ENCODE results near the gene MYO5A. TPM values are rescaled to one million over a fixed set of nuclear protein-coding genes. Genes with fewer than 3 reads are reported as not detected.

MYO5A gene
- total and polyA plus RNA-seq, 2 donors (not counting 3 experiments of a cell fraction or from before 2014, with no cell fraction given) = 31.9 to 91.9 TPM

- Histone ChIP-seq H3K36me3 (ENCODE audit: control insufficient read depth in 2 of 2, extremely low read depth in 1 of 2, insufficient read depth in 2 of 2, low read length in 2 of 2) (peaks cover 16 to 17% of the 10 kb centered on the region in 2 experiments), H3K4me2 (ENCODE audit: insufficient read depth, low read length) (no peak overlapping the region), H3K27ac (ENCODE audit: insufficient read depth, low read depth, low read length) (peak overlapping the region; percentile 56), H3K27me3 (ENCODE audit: control insufficient read depth in 2 of 2, insufficient read depth in 2 of 2, low read length in 2 of 2) (no peaks in the 10 kb centered on the region), H3K4me1 (ENCODE audit: control insufficient read depth, extremely low read depth, insufficient read depth, low read length) (peaks cover 17% of the 10 kb centered on the region), H3K9me3 (replicated peaks; ENCODE audit: control insufficient read depth, insufficient read depth, low read length) (no peaks in the 10 kb centered on the region), H4K20me1 (replicated peaks; ENCODE audit: control insufficient read depth, extremely low read depth, insufficient read depth, low read length) (no peaks in the 10 kb centered on the region), H3K4me3 (replicated peaks in 1 of 3; ENCODE audit: insufficient read depth in 1 of 3, low read depth in 1 of 3, low read length in 3 of 3) (no peak overlapping the region), H2AFZ (ENCODE audit: low read depth, low read length) (no peak overlapping the region), H3K79me2 (ENCODE audit: control insufficient read depth, insufficient read depth, low read length) (no peaks in the 10 kb centered on the region), H3K9ac (replicated peaks; ENCODE audit: extremely low read depth, insufficient read depth, low read length) (no peak overlapping the region), H3K9me1 (replicated peaks; ENCODE audit: control insufficient read depth, extremely low read depth, insufficient read depth, low read length) (no peaks in the 10 kb centered on the region)
- CTCF ChIA-PET = interaction anchor here (1.0 to 1.4 kb wide), 4 partner anchors 9 to 353 kb away, joined by 4 read pairs; no protein-coding TSS in a partner anchor
- POLR2A ChIA-PET = no interaction called here
- no TSS peak for BruUV-seq (replicated peaks)
- no peak for FAIRE-seq
- dilution Hi-C loops (cut with MboI; ENCODE audit: extremely low pct_ligation_motif_present, low sequenced_read_pairs) (no loop called here), intact Hi-C loops (cut with micrococcal nuclease) (no loop called here)
- TF ChIP-seq MYC (IDR thresholded peaks at IDR 0.05; ENCODE audit: low read depth, low read length) (no peak), CTCF (IDR thresholded peaks at IDR 0.05; ENCODE audit: extremely low read depth in 1 of 2, insufficient read depth in 1 of 2, low read depth in 1 of 2, low read length in 2 of 2) (no peak), EZH2 (IDR thresholded peaks at IDR 0.05; ENCODE audit: borderline replicate concordance, low read depth, low read length, severe bottlenecking) (no peak), GATA2 (IDR thresholded peaks at IDR 0.05; ENCODE audit: insufficient read depth, insufficient read length, low read depth, low read length) (no peak), POLR2AphosphoS5 (IDR thresholded peaks at IDR 0.05; ENCODE audit: insufficient read depth, low read depth, low read length) (no peak), POLR2A (IDR thresholded peaks at IDR 0.05; ENCODE audit: low read depth, low read length) (no peak), MAX (IDR thresholded peaks at IDR 0.05; ENCODE audit: insufficient read depth, insufficient read length) (no peak), FOS (IDR thresholded peaks at IDR 0.05; ENCODE audit: borderline replicate concordance, insufficient read depth, low read length) (no peak), JUN (IDR thresholded peaks at IDR 0.05; ENCODE audit: borderline replicate concordance, insufficient read depth, insufficient read length, low read depth) (no peak)
- no peak for DNase-seq (ENCODE audit: low read depth, low spot score)
Measured at GRCh38 chr15:52382647-52383046, 146.0 kb downstream of the MYO5A start.

Measured in endothelial cell of umbilical vein (primary cell).